Measurements from ENCODE around the gene IGFBP5.

Gene IGFBP5

GRCh38 chr2:216663106-216663505 is 32.2 kb downstream of the IGFBP5 start:
- DNase-seq: no peak

GRCh38 chr2:216661639-216662375 is 33.5 kb downstream of the IGFBP5 start:
- DNase-seq: no peak

DNA sequence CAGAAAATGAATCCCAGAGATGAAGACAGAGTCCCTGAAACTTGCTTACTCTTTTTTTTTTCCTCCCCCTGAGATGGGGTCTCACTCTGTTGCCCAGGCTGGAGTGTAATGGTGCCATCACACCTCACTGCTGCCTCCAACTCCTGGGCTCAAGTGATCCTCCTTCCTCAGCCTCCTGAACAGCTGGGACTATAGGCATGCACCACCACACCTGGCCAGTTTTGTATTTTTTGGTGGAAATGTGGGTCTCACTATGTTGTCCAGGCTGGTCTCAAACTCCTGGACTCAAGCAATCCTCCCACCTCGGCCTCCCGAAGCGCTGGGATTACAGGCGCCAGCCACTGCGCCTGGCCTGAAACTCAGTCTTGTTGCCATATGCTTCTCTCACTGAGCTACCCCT is 34.3 kb downstream of the IGFBP5 start:
- no peak for DNase-seq

DNA sequence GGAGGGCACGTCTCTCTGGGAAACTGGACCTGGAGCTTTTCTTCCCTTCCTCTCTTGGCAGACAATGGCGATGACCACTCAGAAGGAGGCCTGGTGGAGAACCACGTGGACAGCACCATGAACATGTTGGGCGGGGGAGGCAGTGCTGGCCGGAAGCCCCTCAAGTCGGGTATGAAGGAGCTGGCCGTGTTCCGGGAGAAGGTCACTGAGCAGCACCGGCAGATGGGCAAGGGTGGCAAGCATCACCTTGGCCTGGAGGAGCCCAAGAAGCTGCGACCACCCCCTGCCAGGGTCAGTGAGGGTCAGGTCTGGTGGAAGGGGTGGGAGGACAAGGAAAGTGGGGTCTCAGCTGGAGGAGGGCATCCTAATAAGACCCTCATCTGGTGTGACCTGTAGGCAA is 34.9 kb downstream of the IGFBP5 start:
- DNase-seq: no peak

- no peak for DNase-seq
Measured at GRCh38 chr2:216659276-216659675, 36.1 kb downstream of the IGFBP5 start.

- DNase-seq: no peak
Measured at GRCh38 chr2:216658757-216659156, 36.6 kb downstream of the IGFBP5 start.

DNA sequence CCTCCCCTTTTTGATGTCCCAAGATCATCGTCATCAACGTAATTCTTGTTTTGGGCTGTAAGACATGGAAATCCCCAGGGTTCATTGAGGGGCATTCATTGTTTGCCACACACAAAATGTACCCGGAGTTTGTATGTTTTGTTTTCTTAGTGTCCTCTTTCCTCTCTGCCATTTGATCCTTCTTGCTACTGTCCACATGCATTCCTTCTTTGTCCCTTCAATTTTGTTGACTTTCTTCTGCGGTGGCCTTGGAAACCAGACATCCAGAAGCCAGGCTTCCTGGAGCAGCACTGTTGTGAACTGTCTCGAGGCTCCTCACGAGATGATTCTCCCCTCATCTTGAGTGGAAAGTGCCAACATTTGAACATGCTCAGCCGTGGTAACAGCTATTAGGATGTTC is 37.4 kb downstream of the IGFBP5 start:
- DNase-seq: no peak

DNA sequence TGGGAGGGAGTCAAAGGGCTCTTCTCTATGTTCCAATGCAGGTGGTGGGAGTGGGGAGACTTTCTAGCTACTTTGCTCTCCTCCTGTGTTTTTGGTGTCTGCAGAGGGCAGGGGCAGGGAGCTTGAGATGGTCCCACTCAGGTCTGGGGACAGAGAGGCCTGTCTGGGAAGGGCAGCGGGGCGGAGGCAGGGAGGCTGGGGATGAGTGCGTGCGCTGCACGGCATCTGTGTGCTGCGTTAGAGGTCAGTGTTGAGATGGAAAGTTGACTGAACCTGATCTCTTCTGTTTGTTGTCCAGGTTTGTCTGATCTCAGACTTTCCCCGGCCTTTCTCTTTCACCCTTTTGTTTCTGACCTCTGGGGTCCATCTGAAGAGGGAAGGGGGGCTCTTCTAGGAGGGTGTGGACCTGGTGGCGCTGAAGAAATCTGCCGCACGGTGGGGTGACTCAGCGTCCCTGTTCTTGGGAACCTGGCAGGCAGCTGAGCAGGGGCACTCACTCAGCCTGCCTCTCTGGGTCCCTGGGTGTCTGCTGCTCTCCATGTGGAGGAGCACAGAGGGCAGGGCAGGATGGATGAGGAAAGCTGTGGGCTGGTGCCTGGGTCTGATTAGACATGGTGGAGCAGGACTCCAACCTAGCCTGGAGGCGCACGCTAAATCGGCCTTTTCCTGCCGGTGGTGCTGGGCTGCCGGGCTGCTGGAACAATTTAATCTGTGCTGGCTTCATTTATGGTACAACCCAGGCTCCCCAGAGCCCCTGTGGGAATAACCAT is 38.1 kb downstream of the IGFBP5 start:
- no peak for DNase-seq

DNA sequence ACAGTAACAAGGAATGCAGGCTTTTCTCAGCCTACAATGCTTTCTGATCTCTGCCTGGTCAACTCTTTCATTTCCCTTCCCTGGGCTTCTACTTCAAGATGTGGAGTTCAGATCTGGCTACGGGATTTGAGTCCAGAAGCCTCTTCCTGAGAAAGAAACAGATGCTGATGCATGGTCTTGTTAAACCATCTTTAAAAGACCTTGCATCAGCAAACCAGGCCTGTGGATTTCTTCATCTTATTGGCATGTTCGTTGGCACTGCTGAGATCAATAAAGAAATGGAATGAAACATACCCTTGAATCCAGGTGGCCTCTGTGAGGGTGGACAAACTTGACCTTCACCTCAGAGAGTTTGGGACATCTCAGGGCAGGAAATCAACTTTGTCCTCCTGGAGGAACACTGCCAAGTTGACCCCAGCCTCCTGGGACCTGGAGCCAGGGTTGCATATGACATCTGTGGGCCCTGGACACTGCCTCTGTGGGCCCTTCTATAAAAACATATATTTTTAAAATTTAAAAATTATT is 40.8 kb downstream of the IGFBP5 start:
- DNase-seq: no peak

DNA sequence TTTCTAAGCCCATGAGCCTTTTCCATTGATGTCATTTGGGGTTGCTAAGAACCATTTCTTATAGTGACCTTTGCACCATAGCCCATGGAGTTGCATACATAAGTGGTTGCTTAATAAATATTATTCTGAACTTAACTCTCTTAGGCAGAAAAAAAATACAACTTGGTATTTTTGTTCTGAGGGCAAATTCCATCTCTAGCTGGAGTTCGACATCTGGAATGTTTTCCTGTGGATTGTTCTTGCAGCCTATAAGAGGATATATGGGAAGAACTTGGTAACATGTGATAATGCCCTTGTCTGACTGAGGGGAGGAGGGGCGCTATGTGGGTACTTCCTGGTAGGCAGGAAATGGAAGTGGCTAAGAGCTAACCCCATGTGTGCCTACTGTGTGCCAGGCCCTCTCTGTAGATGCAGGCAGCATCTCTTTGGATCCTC is 41.4 kb downstream of the IGFBP5 start:
- no peak for DNase-seq

DNA sequence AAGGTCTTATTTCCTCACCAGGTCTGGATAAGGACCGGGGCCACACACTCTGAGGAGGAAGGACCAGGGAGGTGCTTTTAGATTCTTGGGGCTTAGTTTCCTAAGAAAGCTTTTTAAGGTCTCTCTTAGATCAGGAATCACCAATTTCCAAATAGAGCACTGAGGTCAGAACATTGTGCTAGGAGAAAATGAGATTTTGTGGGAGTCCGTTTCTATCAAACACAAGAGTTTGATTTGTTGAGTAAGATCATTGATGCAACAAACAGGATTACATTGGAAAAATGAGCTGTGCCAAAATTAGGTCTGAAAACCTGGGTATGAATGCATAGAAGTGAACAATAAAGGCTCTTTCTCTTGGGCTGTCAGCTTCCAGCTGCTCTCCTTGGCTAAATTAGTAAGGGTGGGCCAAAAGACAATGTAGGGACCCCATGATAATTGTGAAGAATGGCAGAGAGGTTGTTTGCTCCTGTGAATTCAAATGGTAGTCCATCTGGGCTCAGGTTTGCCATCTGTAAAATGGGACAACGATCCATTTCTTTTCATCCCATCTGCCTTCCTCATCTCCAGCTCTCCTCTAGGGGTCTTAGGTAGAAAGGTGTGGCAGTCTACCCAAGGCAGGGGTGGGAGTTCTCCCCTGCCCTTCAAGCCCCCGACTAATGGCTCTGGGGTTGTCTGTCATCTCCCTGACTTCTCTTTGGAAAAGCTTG is 42.1 kb downstream of the IGFBP5 start:
- DNase-seq: no peak

DNA sequence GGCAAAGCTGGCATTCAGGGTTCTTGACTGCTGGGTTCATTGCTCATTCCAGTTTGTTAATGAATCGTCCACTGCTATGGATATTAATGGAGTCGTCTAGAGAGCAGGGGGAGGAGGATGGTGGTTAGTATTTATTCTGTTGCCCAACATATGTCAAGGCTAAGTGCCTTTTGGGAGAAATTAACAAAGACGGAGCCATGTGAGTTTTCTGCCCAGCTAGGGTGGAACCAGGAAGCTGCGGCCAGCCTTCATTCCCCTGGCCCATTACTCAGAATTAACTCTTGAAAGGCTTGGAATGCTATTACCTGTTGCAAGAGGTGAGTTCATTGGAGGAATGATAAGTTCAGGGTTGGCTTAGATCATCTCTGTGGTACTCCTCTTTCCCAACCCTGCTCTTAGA is 42.8 kb downstream of the IGFBP5 start:
- DNase-seq: no peak

DNA sequence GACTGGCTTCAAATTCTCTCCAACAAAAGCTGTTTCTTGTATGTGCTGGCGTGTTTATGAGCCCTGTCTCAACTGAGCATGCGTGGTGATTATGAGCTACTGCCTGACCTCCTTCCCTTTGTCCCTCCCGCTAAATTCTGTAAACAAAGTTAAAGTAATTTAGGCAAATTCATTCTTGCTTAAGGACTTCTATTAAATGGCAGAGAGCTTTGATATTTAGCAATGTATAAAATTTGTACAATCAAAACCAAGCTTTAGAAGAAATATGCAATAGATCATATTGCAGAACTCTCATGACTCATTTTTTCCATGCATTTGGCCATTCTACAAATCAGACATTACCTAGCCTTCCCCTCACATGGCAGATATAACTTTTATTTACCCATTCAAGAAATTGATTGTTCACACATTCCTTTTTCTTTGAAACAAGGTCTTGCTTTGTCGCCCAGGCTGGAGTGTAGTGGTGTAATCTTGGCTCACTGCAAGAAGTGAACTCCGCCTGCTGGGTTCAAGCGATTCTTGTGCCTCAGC is 43.9 kb downstream of the IGFBP5 start:
- DNase-seq: no peak

DNA sequence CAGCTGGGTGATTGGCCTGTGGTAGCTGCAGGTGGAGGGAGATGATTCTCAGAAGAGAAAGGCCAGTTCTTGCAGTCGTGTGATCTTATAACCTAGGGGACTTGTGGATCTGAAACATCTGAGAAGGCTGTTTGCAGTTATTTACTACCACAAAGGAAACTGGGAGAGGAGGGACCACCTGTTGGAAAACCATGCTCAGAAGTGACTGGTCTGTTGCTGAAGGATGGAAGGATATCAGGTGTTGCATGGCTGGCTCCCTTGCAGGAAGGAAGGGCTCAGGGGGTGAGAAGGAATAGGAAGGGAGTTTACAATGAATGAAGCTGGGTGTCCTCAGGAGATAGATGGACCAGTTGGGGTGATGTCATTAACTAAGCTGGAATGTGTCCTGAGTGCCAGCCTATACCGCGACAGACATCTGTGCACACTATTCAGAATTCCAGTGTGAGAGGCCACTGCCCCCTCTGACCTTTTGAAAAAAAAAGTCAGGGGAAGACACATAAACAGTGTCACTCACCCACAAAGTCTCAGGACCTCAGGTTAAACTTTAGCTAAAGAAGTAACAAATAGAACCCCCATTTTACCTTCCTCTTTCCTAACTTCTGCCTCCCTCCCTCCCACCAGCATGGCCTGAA is 44.6 kb downstream of the IGFBP5 start:
- no peak for DNase-seq

GRCh38 chr2:216649574-216649973 is 45.8 kb downstream of the IGFBP5 start:
- no peak for DNase-seq

- DNase-seq: no peak
Measured at GRCh38 chr2:216648105-216648504, 47.2 kb downstream of the IGFBP5 start.

GRCh38 chr2:216646116-216646515 is 49.2 kb downstream of the IGFBP5 start:
- no peak for DNase-seq

GRCh38 chr2:216645636-216645950 is 49.8 kb downstream of the IGFBP5 start:
- no peak for DNase-seq

- no peak for DNase-seq
Measured at GRCh38 chr2:216644842-216645635, 50.3 kb downstream of the IGFBP5 start.

GRCh38 chr2:216643986-216644659 is 51.2 kb downstream of the IGFBP5 start:
- DNase-seq: no peak

GRCh38 chr2:216637472-216637871 is 57.9 kb downstream of the IGFBP5 start:
- no peak for DNase-seq

Measured in activated effector memory CD4-positive, alpha-beta T cell treated with Interleukin-2 at 50 U/mL for 16 hours (primary cell).